Putamen (tissue), 1 donor: ENCODE results near the gene CST1.
"Not testable (repeated sequence)": the region's sequence is repeated elsewhere in the genome, so short reads cannot be mapped to it uniquely, and the experiment has no call there.

Experiments
- DNase-seq: peaks from one replicate; pipeline ENCODE4 v3.0.0-alpha.2; 2016; ENCODE audit warnings: low spot score

CST1 gene

GRCh38 chr20:23750786-23751185 lies at the start of gene CST1:
Gene CST1 (minus strand): TSS chr20:23750935. CDS start chr20:23750866, 69 bp downstream.
- not testable (repeated sequence) for DNase-seq

- DNase-seq = not testable (repeated sequence)
Observed at GRCh38 chr20:23799216-23799847, 48.6 kb upstream of the CST1 start.

- no peak for DNase-seq
Observed at GRCh38 chr20:23795526-23795925, 44.8 kb upstream of the CST1 start.

GRCh38 chr20:23794841-23795240 lies 44.1 kb upstream of the CST1 start:
- no peak for DNase-seq

GRCh38 chr20:23794065-23794464 lies 43.3 kb upstream of the CST1 start:
- DNase-seq = no peak

GRCh38 chr20:23783447-23783846 lies 32.7 kb upstream of the CST1 start:
- DNase-seq = no peak

GRCh38 chr20:23782366-23782983 lies 31.7 kb upstream of the CST1 start:
- no peak for DNase-seq

- not testable (repeated sequence) for DNase-seq
Observed at GRCh38 chr20:23778676-23779075, 27.9 kb upstream of the CST1 start.

- not testable (repeated sequence) for DNase-seq
Observed at GRCh38 chr20:23777380-23777779, 26.6 kb upstream of the CST1 start.

- DNase-seq = no peak
Observed at GRCh38 chr20:23776067-23776771, 25.5 kb upstream of the CST1 start.

- DNase-seq = no peak
Observed at GRCh38 chr20:23774081-23774480, 23.3 kb upstream of the CST1 start.

- no peak for DNase-seq
Observed at GRCh38 chr20:23773579-23773978, 22.8 kb upstream of the CST1 start.

GRCh38 chr20:23773127-23773526 lies 22.4 kb upstream of the CST1 start:
- no peak for DNase-seq

- DNase-seq = no peak
Observed at GRCh38 chr20:23772074-23772473, 21.3 kb upstream of the CST1 start.

GRCh38 chr20:23770384-23770783 lies 19.6 kb upstream of the CST1 start:
- no peak for DNase-seq

GRCh38 chr20:23768520-23768919 lies 17.8 kb upstream of the CST1 start:
- DNase-seq = not testable (repeated sequence)

- no peak for DNase-seq
Observed at GRCh38 chr20:23766531-23766930, 15.8 kb upstream of the CST1 start.

- DNase-seq = no peak
Observed at GRCh38 chr20:23765578-23765977, 14.8 kb upstream of the CST1 start.

GRCh38 chr20:23764630-23765029 lies 13.9 kb upstream of the CST1 start:
- not testable (repeated sequence) for DNase-seq

- DNase-seq = no peak
Observed at GRCh38 chr20:23763345-23763744, 12.6 kb upstream of the CST1 start.

GRCh38 chr20:23759306-23759940 lies 8.7 kb upstream of the CST1 start:
- no peak for DNase-seq

GRCh38 chr20:23756792-23757191 lies 6.1 kb upstream of the CST1 start:
- not testable (repeated sequence) for DNase-seq

- DNase-seq = not testable (repeated sequence)
Observed at GRCh38 chr20:23755131-23755611, 4.4 kb upstream of the CST1 start.
